ENCODE results near the gene TMEM63C. TPM values are rescaled to one million over a fixed set of nuclear protein-coding genes. Genes with fewer than 3 reads are reported as not detected.

Gene TMEM63C
- total and polyA plus RNA-seq, 11 donors, result 0.01 to 4.0 (median 1.7) TPM; not detected in 1

DNA sequence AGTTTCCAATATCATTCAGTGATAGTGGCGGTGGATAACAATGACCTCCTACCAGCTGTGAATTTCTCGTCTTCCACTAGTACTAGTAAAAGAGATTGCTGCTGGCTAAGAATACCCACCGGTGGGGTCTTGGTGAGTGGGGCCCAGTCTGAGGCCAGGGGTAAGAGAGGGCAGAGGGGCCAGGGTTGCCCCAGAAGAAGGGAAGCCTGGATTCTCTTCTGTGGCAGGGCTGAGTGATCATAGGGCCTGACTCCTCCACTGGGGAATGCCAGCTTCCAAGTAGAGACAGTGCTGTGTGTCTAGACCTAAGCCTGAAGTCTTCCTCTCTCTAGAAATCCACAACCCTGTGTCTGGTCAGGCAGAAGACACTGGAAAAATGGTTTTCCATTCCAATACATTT lies 5.8 kb upstream of the TMEM63C start:
- no peaks in the 10 kb centered on the region for H3K36me3 ChIP-seq

DNA sequence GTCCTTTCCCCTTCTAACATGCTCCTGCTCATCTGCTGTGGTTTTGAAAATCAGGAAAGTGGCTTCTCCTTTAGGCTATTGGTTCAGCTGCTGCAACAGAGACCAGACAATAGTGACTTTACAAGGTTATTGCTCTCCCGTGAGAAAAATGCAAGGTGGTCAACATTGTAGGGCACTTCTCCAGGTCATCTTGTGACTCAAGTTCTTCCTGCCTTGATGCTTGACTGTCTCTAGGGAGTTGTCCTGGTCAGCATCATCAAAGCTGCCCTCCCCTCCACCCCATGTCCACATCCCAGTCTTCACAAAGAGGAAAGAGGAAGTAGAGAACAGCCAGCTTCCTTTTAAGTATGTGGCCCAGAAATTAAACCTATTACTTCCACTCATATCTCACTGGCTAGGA lies 3.9 kb upstream of the TMEM63C start:
- TF ChIP-seq, protein P1, sequence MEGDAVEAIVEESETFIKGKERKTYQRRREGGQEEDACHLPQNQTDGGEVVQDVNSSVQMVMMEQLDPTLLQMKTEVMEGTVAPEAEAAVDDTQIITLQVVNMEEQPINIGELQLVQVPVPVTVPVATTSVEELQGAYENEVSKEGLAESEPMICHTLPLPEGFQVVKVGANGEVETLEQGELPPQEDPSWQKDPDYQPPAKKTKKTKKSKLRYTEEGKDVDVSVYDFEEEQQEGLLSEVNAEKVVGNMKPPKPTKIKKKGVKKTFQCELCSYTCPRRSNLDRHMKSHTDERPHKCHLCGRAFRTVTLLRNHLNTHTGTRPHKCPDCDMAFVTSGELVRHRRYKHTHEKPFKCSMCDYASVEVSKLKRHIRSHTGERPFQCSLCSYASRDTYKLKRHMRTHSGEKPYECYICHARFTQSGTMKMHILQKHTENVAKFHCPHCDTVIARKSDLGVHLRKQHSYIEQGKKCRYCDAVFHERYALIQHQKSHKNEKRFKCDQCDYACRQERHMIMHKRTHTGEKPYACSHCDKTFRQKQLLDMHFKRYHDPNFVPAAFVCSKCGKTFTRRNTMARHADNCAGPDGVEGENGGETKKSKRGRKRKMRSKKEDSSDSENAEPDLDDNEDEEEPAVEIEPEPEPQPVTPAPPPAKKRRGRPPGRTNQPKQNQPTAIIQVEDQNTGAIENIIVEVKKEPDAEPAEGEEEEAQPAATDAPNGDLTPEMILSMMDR (IDR thresholded peaks at IDR 0.05), result no peak
- TF ChIP-seq POLR2A (IDR thresholded peaks at IDR 0.05), result no peak
- Histone ChIP-seq H3K4me3 (no peak overlapping the region), H3K27me3 (peaks cover 2 to 32% (median 14%) of the 10 kb centered on the region in 9 donors), H3K27ac (no peak overlapping the region), H3K36me3 (no peaks in the 10 kb centered on the region), H3K9me3 (no peaks in the 10 kb centered on the region), H3K4me1 (peaks cover 0 to 12% (median 5%) of the 10 kb centered on the region in 12 donors)
- DNase-seq (no peak), ATAC-seq (no peak)
- intact Hi-C loops (cut with DNase I), result no loop called here
- WGBS, 4 donors, result 24 to 41% (median 33%) methylated on average over 1 of the region's 1 CpG

More for the DNA sequence above, 5.8 kb upstream of the TMEM63C start:
- TF ChIP-seq, protein P1 (IDR thresholded peaks at IDR 0.05), result no peak
- H3K27ac ChIP-seq, result no peak overlapping the region
- H3K27me3 ChIP-seq, result peaks cover 0 to 13% (median 0%) of the 10 kb centered on the region in 9 donors
- ATAC-seq (no peak), DNase-seq (no peak)
- no peaks in the 10 kb centered on the region for H3K4me1 ChIP-seq
- 48 to 59% (median 53%) methylated on average over 3 of the region's 3 CpGs for WGBS, 4 donors
- H3K4me3 ChIP-seq, result no peak overlapping the region
- peaks cover 0 to 2% (median 0%) of the 10 kb centered on the region in 12 donors for H3K9me3 ChIP-seq
- intact Hi-C loops (cut with DNase I), result no loop called here

DNA sequence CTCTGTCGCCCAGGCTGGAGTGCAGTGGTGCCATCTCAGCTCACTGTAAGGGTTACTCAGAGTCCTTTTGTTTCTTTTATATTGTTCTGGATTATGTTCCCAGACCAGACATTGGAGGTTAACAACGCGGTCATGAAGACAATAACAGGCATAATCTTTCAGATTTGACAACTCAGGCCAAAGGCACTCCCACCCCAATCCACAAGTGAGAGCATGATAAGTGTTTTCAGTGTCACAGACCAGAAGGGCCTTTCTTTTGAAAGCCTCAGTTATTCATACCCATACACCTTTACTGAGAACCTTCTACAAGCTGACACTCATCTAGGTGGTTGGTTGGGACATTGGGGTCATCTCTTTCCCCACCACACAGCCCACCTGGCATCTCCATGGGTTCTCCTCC lies 2.9 kb upstream of the TMEM63C start:
- Histone ChIP-seq H3K4me3 (no peak overlapping the region), H3K27me3 (peaks cover 6 to 41% (median 18%) of the 10 kb centered on the region in 9 donors), H3K4me1 (peaks cover 0 to 12% (median 5%) of the 10 kb centered on the region in 12 donors), H3K36me3 (no peaks in the 10 kb centered on the region), H3K9me3 (no peaks in the 10 kb centered on the region), H3K27ac (no peak overlapping the region)
- ATAC-seq (no peak), DNase-seq (no peak)
- intact Hi-C loops (cut with DNase I), result no loop called here
- TF ChIP-seq, protein P1 (IDR thresholded peaks at IDR 0.05), result no peak
- no peak for TF ChIP-seq POLR2A (IDR thresholded peaks at IDR 0.05)
- WGBS, 4 donors, result 46 to 59% (median 54%) methylated on average over 3 of the region's 3 CpGs

GRCh38 chr14:77180726-77181602 lies 634 bp upstream of the TMEM63C start:
- H3K27ac ChIP-seq, result no peak overlapping the region
- H3K4me1 ChIP-seq, result peaks cover 0 to 12% (median 5%) of the 10 kb centered on the region in 12 donors
- ATAC-seq (no peak), DNase-seq (no peak)
- H3K9me3 ChIP-seq, result no peaks in the 10 kb centered on the region
- H3K36me3 ChIP-seq, result no peaks in the 10 kb centered on the region
- 36 to 48% (median 43%) methylated on average over 12 of the region's 12 CpGs for WGBS, 4 donors
- H3K4me3 ChIP-seq, result peak overlapping the region in 6 of 12 donors; percentile 24 to 46 (median 38)
- TF ChIP-seq POLR2A (IDR thresholded peaks at IDR 0.05), result no peak
- TF ChIP-seq, protein P1 (IDR thresholded peaks at IDR 0.05), result no peak
- H3K27me3 ChIP-seq, result peaks cover 6 to 55% (median 22%) of the 10 kb centered on the region in 9 donors
- intact Hi-C loops (cut with DNase I), result no loop called here
